Activated CD8-positive, alpha-beta memory T cell treated with anti-CD3 and anti-CD28 coated beads for 1 hour (primary cell): ENCODE results near the gene CDK10.

Source experiments
- DNase-seq, 2 donors: peaks; one replicate each; pipeline ENCODE4 v3.0.0-alpha.2; 2020; ENCODE audit warnings: low read depth in 1 of 2; ENCODE audit errors: extremely low read depth in 1 of 2

The CDK10 gene

GRCh38 chr16:89732142-89732917 is 45.8 kb downstream of the CDK10 start:
- DNase-seq, result no peak

GRCh38 chr16:89732918-89733242 is 46.4 kb downstream of the CDK10 start:
- no peak for DNase-seq

- DNase-seq, result no peak
Measured at GRCh38 chr16:89733322-89733721, 46.8 kb downstream of the CDK10 start.

GRCh38 chr16:89733792-89734191 is 47.3 kb downstream of the CDK10 start:
- no peak for DNase-seq

GRCh38 chr16:89736554-89736953 is 50.1 kb downstream of the CDK10 start:
- DNase-seq, result no peak

- DNase-seq, result no peak
Measured at GRCh38 chr16:89737341-89738071, 51.0 kb downstream of the CDK10 start.

- no peak for DNase-seq
Measured at GRCh38 chr16:89738072-89738377, 51.5 kb downstream of the CDK10 start.

GRCh38 chr16:89738538-89739317 is 52.2 kb downstream of the CDK10 start:
- DNase-seq, result no peak

- DNase-seq, result no peak
Measured at GRCh38 chr16:89739383-89739782, 52.9 kb downstream of the CDK10 start.

GRCh38 chr16:89741342-89742014 is 55.0 kb downstream of the CDK10 start:
- no peak for DNase-seq

GRCh38 chr16:89742948-89743347 is 56.5 kb downstream of the CDK10 start:
- no peak for DNase-seq

GRCh38 chr16:89744813-89745212 is 58.3 kb downstream of the CDK10 start:
- DNase-seq, result no peak
